HCT116 (cell line): ENCODE results near the gene GADD45A. TPM values are rescaled to one million over a fixed set of nuclear protein-coding genes. Genes with fewer than 3 reads are reported as not detected.
A peak's percentile ranks its signal among the peaks of the same experiment; 100 is the strongest.

Experiments used
- ATAC-seq: fragments of 200-7000 bp; cut with Tn5 transposase; 2 replicates; pipeline ENCODE4 v1.9.1; 2020; ENCODE audit warnings: mild to moderate bottlenecking, moderate library complexity
- BruUV-seq: library from RNA; stranded (reverse); fragments of 400-500 nt; replicated peaks from 2 replicates; lab custom pipeline; 2021; lab: Mats Ljungman, UMichigan
- CTCF ChIA-PET: fragments of 300-600 bp; sonication (Branson Sonifier 250); formaldehyde crosslinking; loops from one replicate; lab custom pipeline; 2021; ENCODE audit warnings: antibody characterized with exemption; lab: Charles Lee
- POLR2A ChIA-PET: fragments of 300-600, 350-600 bp; sonication (Branson Sonifier 250); formaldehyde crosslinking; loops from one replicate; lab custom pipeline; 2021; ENCODE audit warnings: antibody characterized with exemption; lab: Charles Lee
- RAD21 ChIA-PET, 2 experiments: fragments of 300-600 bp; sonication (Branson Sonifier 250); formaldehyde crosslinking; loops; one replicate each; lab custom pipeline; 2023; ENCODE audit warnings: low total read pairs in 2 of 2; ENCODE audit not compliant: uncharacterized antibody in 2 of 2, unreplicated experiment in 2 of 2, low non-redundant PET in 1 of 2; lab: Charles Lee
- DNase-seq: peaks from one replicate; pipeline ENCODE4 v3.0.0-alpha.2; 2010; ENCODE audit warnings: low read depth, low spot score
- H2AFZ ChIP-seq: fragments of 200-600 bp; shearing (Covaris generic), sonication (generic); 2 replicates; pipeline ENCODE4 v1.6.1; 2017; ENCODE audit warnings: low read depth, mixed run types, mixed read lengths, antibody characterized with exemption, low read length; ENCODE audit not compliant: poor library complexity, severe bottlenecking
- H3K27ac ChIP-seq: 2 replicates; pipeline ENCODE4 v1.5.1; 2012; ENCODE audit warnings: low read depth, low read length
- H3K27me3 ChIP-seq: fragments of 200-600 bp; sonication (generic); 2 replicates; pipeline ENCODE4 v1.6.1; 2016; ENCODE audit warnings: mixed run types, low read length, mixed read lengths; ENCODE audit not compliant: insufficient read depth
- H3K36me3 ChIP-seq, 2 experiments: fragments of 200-500 bp in 1 of 2; fragments of 200-600 bp in 1 of 2; sonication (Bioruptor generic) in 1 of 2; sonication (generic) in 1 of 2; 2 replicates each; pipeline versions ENCODE4 v1.5.1 to v1.6.1; 2014 to 2016; ENCODE audit warnings: low read length in 2 of 2, inconsistent platforms in 1 of 2, mixed read lengths in 1 of 2, mixed run types in 1 of 2; ENCODE audit not compliant: insufficient read depth in 2 of 2, control insufficient read depth in 1 of 2
- H3K4me1 ChIP-seq, 2 experiments: fragments of 200-600 bp in 1 of 2; sonication (generic) in 1 of 2; 2 replicates each; pipeline versions ENCODE4 v1.5.1 to v1.6.1; 2012 to 2017; ENCODE audit warnings: low read length in 2 of 2, inconsistent platforms in 1 of 2, mild to moderate bottlenecking in 1 of 2, mixed read lengths in 1 of 2, mixed run types in 1 of 2, moderate library complexity in 1 of 2; ENCODE audit not compliant: insufficient read depth in 2 of 2, control insufficient read depth in 1 of 2
- H3K4me2 ChIP-seq: fragments of 200-600 bp; sonication (generic); 2 replicates; pipeline ENCODE4 v1.6.1; 2017; ENCODE audit warnings: mixed run types, low read length, mixed read lengths
- H3K4me3 ChIP-seq, 2 experiments: fragments of 200-600 bp in 1 of 2; sonication (generic) in 1 of 2; replicated peaks in 1 of 2; 2 replicates each; pipeline ENCODE4 v1.5.1; 2011 to 2016; ENCODE audit warnings: low read length in 2 of 2, control low read depth in 1 of 2, low read depth in 1 of 2, mild to moderate bottlenecking in 1 of 2, mixed read lengths in 1 of 2, mixed run types in 1 of 2
- H3K79me2 ChIP-seq: fragments of 200-600 bp; sonication (generic); 2 replicates; pipeline ENCODE4 v1.6.1; 2017; ENCODE audit warnings: mild to moderate bottlenecking, mixed run types, low read length, moderate library complexity, mixed read lengths; ENCODE audit not compliant: insufficient read depth
- H3K9ac ChIP-seq: fragments of 200-600 bp; sonication (generic); 2 replicates; pipeline ENCODE4 v1.6.1; 2016; ENCODE audit warnings: low read length, mixed read lengths
- H3K9me2 ChIP-seq: fragments of 200-600 bp; sonication (generic), shearing (Covaris generic); 2 replicates; pipeline ENCODE4 v1.6.1; 2017; ENCODE audit warnings: mixed run types, mild to moderate bottlenecking, moderate library complexity; ENCODE audit not compliant: insufficient read depth
- H3K9me3 ChIP-seq, 2 experiments: fragments of 200-500 bp in 1 of 2; fragments of 200-600 bp in 1 of 2; sonication (Bioruptor generic) in 1 of 2; sonication (generic) in 1 of 2; 2 replicates each; pipeline ENCODE4 v1.6.1; 2014 to 2017; ENCODE audit warnings: low read length in 2 of 2, mixed read lengths in 2 of 2, inconsistent platforms in 1 of 2, low read depth in 1 of 2, mild to moderate bottlenecking in 1 of 2, mixed run types in 1 of 2, moderate library complexity in 1 of 2; ENCODE audit not compliant: control insufficient read depth in 1 of 2, insufficient read depth in 1 of 2
- H4K20me1 ChIP-seq: fragments of 200-600 bp; sonication (generic), shearing (Covaris generic); 2 replicates; pipeline ENCODE4 v1.6.1; 2017; ENCODE audit warnings: mixed run types, mild to moderate bottlenecking, moderate library complexity; ENCODE audit not compliant: insufficient read depth
- ATF3 ChIP-seq: IDR thresholded peaks from 2 replicates; pipeline ENCODE4 v1.6.1; 2012
- CBX3 ChIP-seq: IDR thresholded peaks from 2 replicates; pipeline ENCODE4 v1.6.1; 2012; ENCODE audit warnings: low read depth
- CEBPB ChIP-seq: IDR thresholded peaks from 2 replicates; pipeline ENCODE4 v1.6.1; 2012; ENCODE audit warnings: low read depth
- CTCF ChIP-seq, 3 experiments: fragments of 200-600 bp in 1 of 3; sonication (generic) in 1 of 3; IDR thresholded peaks in 2 of 3; conservative IDR thresholded peaks in 1 of 3; 2 replicates each; pipeline ENCODE4 v1.5.1; 2012 to 2017; ENCODE audit warnings: low read depth in 2 of 3, low read length in 2 of 3, antibody characterized with exemption in 1 of 3, borderline replicate concordance in 1 of 3, control low read depth in 1 of 3, mild to moderate bottlenecking in 1 of 3, mixed read lengths in 1 of 3, mixed run types in 1 of 3, moderate library complexity in 1 of 3; ENCODE audit not compliant: insufficient read depth in 1 of 3
- EGR1 ChIP-seq: IDR thresholded peaks from 2 replicates; pipeline ENCODE4 v1.6.1; 2012; ENCODE audit warnings: low read depth
- ELF1 ChIP-seq: IDR thresholded peaks from 2 replicates; pipeline ENCODE4 v1.6.1; 2012; ENCODE audit warnings: low read depth, borderline replicate concordance
- EZH2phosphoT487 ChIP-seq: fragments of 200-600 bp; IDR thresholded peaks from 2 replicates; pipeline ENCODE4 v1.6.1; 2018; ENCODE audit warnings: antibody characterized with exemption, borderline replicate concordance
- JUND ChIP-seq: IDR thresholded peaks from 2 replicates; pipeline ENCODE4 v1.6.1; 2012
- POLR2A ChIP-seq: IDR thresholded peaks from 2 replicates; pipeline ENCODE4 v1.7.0; 2011; ENCODE audit warnings: borderline replicate concordance; ENCODE audit not compliant: insufficient read depth, insufficient read length; ENCODE audit errors: extremely low read depth
- POLR2AphosphoS5 ChIP-seq: IDR thresholded peaks from 2 replicates; pipeline ENCODE4 v1.6.1; 2011; ENCODE audit warnings: mild to moderate bottlenecking, low read depth, low read length, moderate library complexity
- RAD21 ChIP-seq: IDR thresholded peaks from 2 replicates; pipeline ENCODE4 v1.6.1; 2012; ENCODE audit warnings: low read depth, mild to moderate bottlenecking
- SP1 ChIP-seq: IDR thresholded peaks from 2 replicates; pipeline ENCODE4 v1.6.1; 2012; ENCODE audit warnings: low read depth
- SRF ChIP-seq: IDR thresholded peaks from 2 replicates; pipeline ENCODE4 v1.6.1; 2012; ENCODE audit warnings: low read depth
- YY1 ChIP-seq: IDR thresholded peaks from 2 replicates; pipeline ENCODE4 v1.6.1; 2011; ENCODE audit warnings: low read length, low read depth, moderate library complexity, mild to moderate bottlenecking; ENCODE audit not compliant: insufficient replicate concordance; ENCODE audit errors: extremely low read depth
- ZFX ChIP-seq: fragments of 450-650 bp; IDR thresholded peaks from 2 replicates; pipeline ENCODE4 v1.6.1; 2017
- ZNF274 ChIP-seq: fragments of 200-500 bp; sonication (Bioruptor generic); IDR thresholded peaks from 2 replicates; pipeline ENCODE4 v1.6.1; 2014; ENCODE audit warnings: mild to moderate bottlenecking, low read depth, low read length, inconsistent platforms
- intact Hi-C: fragments of 100-400 bp; cut with micrococcal nuclease; formaldehyde crosslinking; loops from 2 replicates; pipeline ENCODE4 v1.10.0; 2022
- total RNA-seq: library from RNA; stranded (reverse); gene quantifications from one replicate; pipeline ENCODE4 v1.2.1, GENCODE V29; 2021; ENCODE audit not compliant: unreplicated experiment
- TF ChIP-seq, protein P1 (sequence below): IDR thresholded peaks from 2 replicates; pipeline ENCODE4 v1.6.1; 2012
- TF ChIP-seq, protein P2 (sequence below): IDR thresholded peaks from 2 replicates; pipeline ENCODE4 v1.6.1; 2011; ENCODE audit warnings: mild to moderate bottlenecking, low read length, moderate library complexity; ENCODE audit not compliant: insufficient replicate concordance; ENCODE audit errors: extremely low read depth

GADD45A gene
- total RNA-seq, 1 experiment from 2014 or later, result 105 TPM

GRCh38 chr1:67726224-67726623, 41.2 kb downstream of the GADD45A start (continued):
- TF ChIP-seq, protein P1, sequence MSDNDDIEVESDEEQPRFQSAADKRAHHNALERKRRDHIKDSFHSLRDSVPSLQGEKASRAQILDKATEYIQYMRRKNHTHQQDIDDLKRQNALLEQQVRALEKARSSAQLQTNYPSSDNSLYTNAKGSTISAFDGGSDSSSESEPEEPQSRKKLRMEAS, result peak; percentile 50; the same call in 1 of the 2 replicates
- TF ChIP-seq CBX3, result peak; percentile 73; the same call in 1 of the 2 replicates

DNA sequence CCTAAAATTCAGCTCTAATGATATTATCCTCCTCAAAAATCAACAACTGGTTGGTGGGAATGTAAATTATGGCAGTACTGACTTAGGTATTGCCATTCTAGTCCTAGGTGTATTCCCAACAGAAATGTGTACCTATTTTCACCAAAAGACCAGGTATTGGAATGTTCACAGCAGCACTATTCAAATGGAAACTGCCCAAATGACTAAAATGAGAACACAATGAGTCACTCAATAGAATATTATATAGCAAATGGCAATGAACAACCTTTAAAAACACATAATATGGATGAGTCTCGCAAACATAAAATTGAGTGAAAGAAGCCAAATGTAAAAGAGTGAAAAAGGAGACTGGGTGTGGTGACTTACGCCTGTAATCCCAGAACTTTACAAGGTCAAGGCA, 44.9 kb downstream of the GADD45A start:
- no TSS peak for BruUV-seq
- Histone ChIP-seq H3K9me2 (no peaks in the 10 kb centered on the region), H4K20me1 (no peaks in the 10 kb centered on the region), H3K4me3 (no peak overlapping the region), H3K27ac (no peak overlapping the region), H3K4me2 (no peak overlapping the region), H3K36me3 (no peaks in the 10 kb centered on the region), H3K79me2 (no peaks in the 10 kb centered on the region), H3K9ac (no peak overlapping the region), H3K27me3 (no peaks in the 10 kb centered on the region), H3K4me1 (peaks cover 6 to 21% of the 10 kb centered on the region in 2 experiments; a peak in 3 of 4 replicates), H2AFZ (no peak overlapping the region), H3K9me3 (no peaks in the 10 kb centered on the region)
- no peak for ATAC-seq
- intact Hi-C loops, result no loop called here
- ChIA-PET CTCF (interaction anchor here (1.0 kb wide), 1 partner anchor 36 kb away, joined by 3 read pairs; no protein-coding TSS in a partner anchor), RAD21 (no interaction called here), POLR2A (no interaction called here)
- no peak for DNase-seq
- TF ChIP-seq ZFX (no peak), JUND (no peak), EZH2phosphoT487 (no peak), ATF3 (no peak), SP1 (no peak), ZNF274 (no peak), CTCF (IDR thresholded peaks at IDR 0.05 in 2 of 3, conservative IDR thresholded peaks at IDR 0.05 in 1 of 3; ENCODE audit: borderline replicate concordance in 1 of 3, insufficient read depth in 1 of 3, low read depth in 2 of 3, low read length in 2 of 3) (no peak), SRF (no peak), YY1 (no peak), RAD21 (no peak), ELF1 (no peak), EGR1 (no peak), CEBPB (no peak), POLR2AphosphoS5 (no peak), POLR2A (no peak)
- TF ChIP-seq, protein P1, result no peak
- TF ChIP-seq, protein P2, sequence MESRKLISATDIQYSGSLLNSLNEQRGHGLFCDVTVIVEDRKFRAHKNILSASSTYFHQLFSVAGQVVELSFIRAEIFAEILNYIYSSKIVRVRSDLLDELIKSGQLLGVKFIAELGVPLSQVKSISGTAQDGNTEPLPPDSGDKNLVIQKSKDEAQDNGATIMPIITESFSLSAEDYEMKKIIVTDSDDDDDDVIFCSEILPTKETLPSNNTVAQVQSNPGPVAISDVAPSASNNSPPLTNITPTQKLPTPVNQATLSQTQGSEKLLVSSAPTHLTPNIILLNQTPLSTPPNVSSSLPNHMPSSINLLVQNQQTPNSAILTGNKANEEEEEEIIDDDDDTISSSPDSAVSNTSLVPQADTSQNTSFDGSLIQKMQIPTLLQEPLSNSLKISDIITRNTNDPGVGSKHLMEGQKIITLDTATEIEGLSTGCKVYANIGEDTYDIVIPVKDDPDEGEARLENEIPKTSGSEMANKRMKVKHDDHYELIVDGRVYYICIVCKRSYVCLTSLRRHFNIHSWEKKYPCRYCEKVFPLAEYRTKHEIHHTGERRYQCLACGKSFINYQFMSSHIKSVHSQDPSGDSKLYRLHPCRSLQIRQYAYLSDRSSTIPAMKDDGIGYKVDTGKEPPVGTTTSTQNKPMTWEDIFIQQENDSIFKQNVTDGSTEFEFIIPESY, result no peak
